CD4-positive, alpha-beta T cell treated with Interleukin-21 for 1 hour (primary cell): ENCODE measurements around the gene STAMBP.

Source experiments
- DNase-seq: peaks from one replicate; pipeline ENCODE4 v3.0.0-alpha.2; 2020

Gene STAMBP

DNA sequence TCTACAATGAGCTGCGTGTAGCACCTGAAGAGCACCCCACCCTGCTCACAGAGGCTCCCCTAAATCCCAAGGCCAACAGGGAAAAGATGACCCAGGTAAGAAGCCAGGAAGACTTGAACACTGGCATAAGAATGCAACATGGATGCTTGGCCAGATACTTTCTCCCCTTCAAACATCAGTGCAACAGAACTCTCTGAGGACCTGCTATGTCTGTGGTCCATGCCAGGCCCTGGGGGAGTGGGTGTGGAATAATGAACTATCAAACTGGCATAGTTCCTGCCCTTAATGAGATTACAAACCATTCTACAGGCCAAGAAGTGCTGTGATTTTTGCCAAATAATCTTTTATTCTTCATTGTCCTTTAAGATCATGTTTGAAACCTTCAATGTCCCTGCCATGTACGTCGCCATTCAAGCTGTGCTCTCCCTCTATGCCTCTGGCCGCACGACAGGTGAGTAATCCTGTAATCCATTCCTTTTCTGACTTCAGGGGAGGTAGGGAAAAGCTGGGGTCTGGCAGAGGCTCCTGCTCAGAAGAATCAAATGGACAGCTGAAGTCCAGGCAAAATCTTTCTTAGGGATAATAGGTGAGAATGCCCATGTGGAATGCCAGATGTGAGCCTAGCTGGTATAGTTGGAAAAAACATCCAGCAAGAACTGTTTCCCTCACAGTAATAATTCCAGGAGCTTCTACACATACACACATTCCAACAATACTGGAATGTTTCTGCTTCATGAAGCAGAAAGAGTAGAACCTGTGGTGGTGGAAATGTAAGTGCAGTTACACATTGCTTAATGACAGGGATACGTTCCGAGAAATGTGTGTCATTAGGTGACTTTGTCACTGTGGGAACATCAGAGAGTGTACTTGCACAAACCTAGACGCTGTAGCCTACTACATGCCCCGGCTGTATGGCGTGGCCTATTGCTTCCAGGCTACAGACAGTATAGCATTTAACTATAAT lies 80.2 kb downstream of the STAMBP start:
- DNase-seq = no peak

DNA sequence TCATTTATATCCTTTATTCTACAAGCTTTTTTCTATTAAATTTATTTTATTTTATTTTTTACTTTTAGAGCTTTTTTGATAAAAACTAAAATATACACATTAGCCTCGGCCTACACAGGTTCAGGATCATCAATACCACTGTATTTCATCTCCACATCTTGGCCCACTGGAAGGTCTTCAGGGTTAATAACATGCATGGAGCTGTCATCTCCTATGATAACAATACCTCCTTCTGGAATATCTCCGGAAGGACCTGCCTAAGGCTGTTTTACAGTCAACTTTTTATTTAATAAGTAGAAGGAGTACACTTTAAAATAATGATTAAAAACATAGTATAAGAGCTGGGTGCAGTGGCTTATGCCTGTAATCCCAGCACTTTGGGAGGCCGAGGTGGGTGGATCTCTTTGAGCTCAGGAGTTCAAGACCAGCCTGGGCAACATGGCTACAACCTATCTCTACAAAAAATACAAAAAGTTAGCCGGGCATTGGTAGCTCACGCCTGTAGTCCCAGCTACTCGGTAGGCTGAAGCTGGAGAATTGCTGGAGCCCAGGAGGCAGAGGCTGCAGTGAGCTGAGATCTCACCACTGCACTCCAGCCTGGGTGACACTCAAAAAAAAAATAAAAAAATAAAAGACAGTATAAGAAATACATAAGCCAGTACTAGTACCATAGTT lies 82.2 kb downstream of the STAMBP start:
- DNase-seq = no peak

DNA sequence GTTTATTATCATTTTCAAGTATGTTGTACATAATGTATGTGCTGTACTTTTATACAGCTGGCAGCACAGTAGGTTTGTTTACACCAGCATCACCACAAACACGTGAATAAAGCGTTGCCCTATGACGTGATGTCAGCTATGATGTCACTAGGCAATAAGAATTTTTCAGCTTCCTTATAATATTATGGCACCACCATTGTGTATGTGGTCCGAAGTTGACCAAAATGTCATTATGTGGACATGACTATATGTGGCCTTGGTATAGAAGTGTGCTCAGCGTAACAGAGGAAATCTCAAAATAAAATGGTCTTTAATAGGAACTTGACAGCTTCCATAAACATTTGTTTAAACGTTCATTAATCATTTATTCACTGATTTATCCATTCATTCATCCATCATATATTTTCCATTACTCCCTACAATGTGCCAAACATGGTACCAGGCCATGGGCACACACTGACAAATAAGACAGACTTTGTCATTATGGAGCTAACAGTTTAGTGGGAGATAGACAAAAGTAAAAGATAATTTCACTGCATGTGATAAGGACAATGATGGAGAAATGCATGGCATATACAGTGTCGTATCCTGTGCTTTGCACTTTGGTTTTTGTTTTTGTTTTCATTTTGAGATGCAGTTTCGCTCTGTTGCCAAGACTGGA lies 82.9 kb downstream of the STAMBP start:
- DNase-seq = no peak

DNA sequence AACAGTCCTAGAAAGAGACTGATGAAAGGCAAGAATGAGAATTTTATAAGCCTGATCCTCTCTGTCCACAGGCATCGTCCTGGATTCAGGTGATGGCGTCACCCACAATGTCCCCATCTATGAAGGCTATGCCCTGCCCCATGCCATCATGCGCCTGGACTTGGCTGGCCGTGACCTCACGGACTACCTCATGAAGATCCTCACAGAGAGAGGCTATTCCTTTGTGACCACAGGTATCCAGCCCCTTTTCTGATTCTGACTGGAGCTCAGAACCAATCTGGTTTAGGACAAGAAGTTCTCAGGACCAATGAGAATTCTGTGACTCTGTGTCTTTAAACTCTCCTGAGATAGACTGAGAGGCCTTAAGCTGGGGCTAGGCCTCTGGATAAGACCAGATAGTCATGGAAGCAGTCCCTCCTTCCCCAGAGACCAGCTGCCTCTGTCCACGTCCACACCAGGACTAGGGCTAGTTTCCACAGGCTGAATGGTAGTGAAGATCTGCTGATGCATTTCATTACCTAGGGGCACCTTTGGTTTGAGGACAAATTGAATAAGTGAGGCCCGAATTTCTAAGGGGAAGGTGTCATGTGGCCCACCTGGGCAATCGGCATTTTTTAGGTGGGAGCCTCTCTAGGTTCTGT lies 84.8 kb downstream of the STAMBP start:
- DNase-seq = no peak

DNA sequence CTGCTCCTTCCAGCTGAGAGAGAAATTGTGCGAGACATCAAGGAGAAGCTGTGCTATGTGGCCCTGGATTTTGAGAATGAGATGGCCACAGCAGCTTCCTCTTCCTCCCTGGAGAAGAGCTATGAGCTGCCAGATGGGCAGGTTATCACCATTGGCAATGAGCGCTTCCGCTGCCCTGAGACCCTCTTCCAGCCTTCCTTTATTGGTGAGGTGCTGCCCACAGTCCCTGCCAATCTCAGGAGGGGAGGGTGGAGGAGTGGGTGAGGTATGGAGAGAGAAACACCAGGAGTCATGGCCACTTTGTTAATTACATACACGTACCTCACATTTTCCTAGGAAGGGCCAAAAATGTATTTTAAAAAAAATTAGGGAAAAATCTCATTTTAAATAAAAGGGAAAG lies 85.9 kb downstream of the STAMBP start:
- DNase-seq = no peak

DNA sequence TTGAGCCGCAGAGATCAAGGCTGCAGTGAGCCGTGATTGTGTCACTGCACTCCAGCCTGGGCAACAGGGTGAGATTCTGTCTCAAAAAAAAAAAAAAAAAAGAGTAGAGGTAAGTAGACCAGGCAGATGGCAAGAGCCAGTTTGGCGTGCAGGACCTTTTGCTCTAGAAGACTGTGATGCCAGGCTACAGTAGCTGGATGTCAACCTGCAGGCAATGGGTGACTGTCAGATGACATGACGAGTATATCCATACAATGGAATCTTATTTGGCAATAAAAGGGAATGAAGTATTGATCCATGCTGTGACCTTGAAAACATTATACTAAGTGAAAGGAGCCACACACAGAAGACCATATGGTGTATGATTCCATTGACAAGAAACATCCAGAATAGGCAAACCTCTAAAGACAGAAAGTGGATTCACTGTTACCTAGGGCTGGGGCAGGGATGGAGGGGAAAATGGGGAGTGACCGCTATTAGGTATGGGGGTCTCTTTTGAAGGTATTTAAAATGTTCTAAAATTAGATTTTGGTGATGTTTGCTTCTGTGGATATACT lies 86.8 kb downstream of the STAMBP start:
- DNase-seq = no peak

DNA sequence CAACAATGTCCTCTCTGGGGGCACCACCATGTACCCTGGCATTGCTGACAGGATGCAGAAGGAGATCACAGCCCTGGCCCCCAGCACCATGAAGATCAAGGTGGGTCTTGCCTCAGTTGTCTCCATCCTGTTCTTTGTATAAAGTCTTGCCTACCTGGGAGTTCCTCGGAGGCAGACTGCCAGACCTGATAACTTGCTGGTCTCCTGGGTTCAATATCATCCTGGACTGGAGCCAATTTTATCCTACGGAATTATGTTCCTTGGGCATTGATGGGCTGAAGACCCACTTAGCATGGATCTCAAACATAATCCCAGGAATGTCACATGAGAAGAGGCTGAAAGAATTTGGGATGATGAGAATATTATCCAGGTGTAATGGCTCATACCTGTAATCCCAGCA lies 87.9 kb downstream of the STAMBP start:
- DNase-seq = no peak

DNA sequence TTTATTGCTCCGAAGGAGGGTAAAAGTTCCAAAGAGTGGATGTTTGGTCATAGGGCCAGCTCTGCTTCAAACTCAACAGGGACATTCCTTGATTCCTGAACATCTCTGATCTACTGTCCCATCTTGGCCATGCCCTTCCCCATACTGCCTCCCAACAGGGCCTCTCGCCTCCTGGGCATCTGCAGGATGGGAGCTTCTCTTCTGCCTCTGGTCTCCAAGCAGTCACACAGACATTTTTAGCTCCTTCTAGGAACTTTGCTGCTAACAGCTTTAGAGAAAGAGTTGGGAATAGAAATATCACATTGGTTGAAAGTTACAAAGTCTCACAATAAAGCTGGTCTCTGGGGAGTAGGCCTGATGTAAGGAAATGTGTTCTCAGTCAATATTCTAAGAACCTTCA lies 88.5 kb downstream of the STAMBP start:
- DNase-seq = no peak

DNA sequence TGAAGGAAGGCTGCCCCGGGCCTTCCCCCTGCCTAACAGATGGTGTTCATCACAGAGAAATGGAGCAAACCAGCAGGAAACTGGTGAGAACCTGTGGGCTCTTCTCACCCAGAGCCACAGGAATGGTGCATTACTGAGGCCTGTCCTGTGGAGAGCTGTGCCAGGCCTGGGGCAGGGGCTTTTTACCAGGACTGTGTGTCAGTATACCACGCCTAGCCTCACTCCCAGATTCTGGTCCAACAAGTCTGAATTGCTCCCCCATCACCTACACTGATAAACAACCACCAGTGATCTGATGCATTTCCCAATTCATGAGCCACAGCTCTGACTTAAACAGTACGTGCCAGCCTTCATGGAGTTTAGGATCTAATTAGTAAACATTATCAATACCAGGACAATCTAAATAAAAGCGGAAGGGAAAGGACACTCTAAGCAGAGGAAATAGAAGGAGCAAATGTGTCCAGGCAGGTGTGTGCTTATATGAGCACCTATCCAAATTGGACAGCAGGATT lies 89.0 kb downstream of the STAMBP start:
- DNase-seq = no peak

DNA sequence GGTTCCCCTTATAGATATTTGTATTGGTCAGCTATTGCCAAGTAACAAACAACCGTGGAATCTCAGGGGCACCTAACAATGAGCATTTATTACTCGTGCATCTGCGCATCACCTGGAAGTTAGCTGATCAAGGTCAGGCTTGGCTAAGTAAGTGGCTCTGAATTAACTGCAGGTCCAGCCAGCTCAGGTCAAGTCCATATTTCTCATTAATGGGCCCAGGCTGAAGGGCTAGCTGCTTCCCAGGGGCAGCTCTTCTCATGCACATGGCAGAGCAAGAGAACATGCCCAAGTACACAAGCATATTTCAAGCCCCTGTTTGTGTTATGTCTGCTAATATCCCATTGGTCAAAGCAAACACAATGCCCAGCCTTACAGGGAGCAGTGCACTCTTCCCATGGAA lies 90.1 kb downstream of the STAMBP start:
- DNase-seq = no peak

DNA sequence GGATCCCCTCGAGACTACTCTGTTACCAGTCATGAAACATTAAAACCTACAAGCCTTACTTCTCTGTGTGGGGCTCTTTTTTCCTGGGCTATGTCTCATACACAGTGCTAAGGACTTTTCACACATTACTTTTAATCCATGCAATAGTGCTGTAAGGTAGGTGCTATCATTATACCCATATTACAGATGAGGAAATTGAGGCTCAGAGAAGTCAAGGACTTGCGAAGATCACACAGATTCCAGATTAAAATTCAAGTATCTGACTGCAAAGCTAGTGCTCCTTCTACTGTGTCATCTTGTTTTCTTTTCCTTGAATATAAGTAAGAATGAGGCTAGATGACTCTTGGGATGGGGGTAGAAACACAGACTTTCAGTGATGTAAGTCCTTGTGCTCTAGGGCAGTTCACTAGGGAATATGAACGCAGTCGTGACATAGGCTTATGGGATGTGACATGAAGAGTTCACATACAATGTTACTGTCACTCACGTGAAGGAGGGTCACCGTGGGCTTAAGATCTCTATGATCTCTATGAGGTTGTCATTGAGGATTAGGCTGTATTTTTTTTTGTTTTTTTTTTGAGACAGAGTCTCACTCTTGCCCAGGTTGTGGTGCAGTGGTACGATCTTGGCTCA lies 91.0 kb downstream of the STAMBP start:
- DNase-seq = no peak

DNA sequence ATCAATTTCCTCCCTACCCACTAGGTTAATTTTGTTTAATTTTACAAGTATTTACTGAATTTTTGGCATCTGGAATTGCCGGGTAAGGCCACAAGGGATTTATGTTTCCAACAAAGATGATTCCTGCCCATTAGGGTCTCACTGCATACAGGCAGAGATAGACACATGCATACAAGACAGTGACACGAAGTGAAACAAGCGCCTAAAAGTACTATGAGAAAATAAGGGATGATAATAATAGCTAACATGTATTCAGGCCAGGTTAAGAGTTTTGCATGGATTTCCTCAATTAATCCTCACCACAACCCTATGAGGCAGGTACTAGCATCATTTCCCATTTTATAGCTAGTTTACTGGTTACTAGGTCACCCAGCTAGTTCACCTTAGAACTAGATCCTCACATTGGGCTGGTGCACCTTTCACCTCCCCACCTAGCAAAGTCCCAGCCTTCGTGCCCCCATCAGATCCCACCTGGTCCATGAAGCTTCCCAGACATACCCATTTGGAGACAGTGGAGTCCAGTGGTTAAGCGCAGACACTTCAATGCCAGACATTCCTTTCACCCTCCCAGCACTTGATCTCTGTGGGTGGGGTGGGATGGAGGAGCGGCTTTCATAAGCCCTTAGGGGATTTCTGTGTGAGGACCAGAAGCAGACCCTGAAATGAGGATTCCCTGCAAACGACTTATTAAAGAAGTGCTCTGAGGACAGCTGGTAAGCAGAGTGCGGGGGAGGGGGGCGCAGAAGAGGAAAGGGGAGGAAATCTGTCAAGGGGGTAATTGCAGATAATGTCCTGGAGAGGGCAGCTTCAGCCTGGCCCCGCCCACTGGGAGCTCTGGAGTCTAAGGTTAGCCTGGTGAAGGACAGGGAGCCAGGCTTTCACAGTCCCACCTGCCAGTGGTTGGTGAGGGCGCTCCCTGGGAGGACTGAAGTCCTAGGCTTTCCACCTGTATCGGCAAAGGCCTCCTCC lies 92.1 kb downstream of the STAMBP start:
- DNase-seq = peak; percentile 35

DNA sequence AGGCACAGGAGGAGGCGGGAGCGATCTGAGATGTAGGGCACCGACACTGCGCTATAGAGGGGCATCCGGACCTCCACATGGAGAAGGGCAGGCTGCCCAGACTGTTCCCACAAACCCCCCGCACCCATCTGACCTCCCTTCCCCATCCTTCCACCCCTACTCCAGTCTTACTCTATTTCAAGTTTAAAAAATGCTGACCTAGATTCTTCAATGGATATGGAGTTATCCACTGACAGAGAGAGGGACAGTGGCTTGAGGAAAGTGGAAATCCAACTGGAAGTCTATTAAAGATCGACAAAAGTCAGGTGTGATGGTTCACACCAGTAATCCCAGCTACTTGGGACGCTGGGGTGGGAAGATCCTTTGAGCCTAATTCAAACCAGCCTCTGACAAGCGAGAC lies 92.8 kb downstream of the STAMBP start:
- no peak for DNase-seq

DNA sequence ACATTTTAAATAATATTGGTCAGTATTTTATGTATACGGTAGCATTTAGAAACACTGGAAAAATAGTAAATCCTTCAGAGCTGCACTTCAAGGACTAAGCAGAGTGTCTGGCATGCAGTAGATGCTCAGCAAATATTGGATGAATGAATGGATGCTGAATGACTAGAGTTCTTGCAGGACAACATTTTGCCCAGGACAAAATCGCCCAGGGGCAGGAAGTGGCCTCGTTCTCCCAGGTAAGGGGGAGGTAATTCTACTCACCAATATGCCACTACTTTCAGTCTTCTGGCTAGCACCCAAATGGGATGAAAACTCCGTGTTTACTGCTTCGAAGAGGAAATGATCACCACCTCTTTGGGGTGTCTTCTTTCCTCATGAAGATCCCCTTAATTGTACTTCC lies 93.9 kb downstream of the STAMBP start:
- DNase-seq = no peak
